ENCODE data around the gene DIP2B. TPM values are rescaled to one million over a fixed set of nuclear protein-coding genes. Genes with fewer than 3 reads are reported as not detected.
"Not testable (repeated sequence)": the region's sequence is repeated elsewhere in the genome, so short reads cannot be mapped to it uniquely, and the experiment has no call there.

DIP2B gene
- total RNA-seq, 2 experiments from 2014 or later = 29.5 to 30.0 TPM

- H3K9me3 ChIP-seq (ENCODE audit: control insufficient read depth in 1 of 2, insufficient read depth in 1 of 2, low read length in 2 of 2) = no peaks in the 10 kb centered on the region
- Mint-ChIP-seq H3K27me3 (no peaks in the 10 kb centered on the region), H3K36me3 (ENCODE audit: low read depth) (peaks cover 90% of the 10 kb centered on the region), H3K4me3 (no peak overlapping the region), H3K4me1 (ENCODE audit: low read depth) (no peaks in the 10 kb centered on the region), H3K9me3 (no peaks in the 10 kb centered on the region), H3K27ac (no peak overlapping the region)
- H3K4me3 ChIP-seq (ENCODE audit: low read length) = no peak overlapping the region
- no peaks in the 10 kb centered on the region for H3K27me3 ChIP-seq (ENCODE audit: control insufficient read depth in 1 of 2, insufficient read depth in 2 of 2, low read length in 2 of 2)
- ChIA-PET POLR2A (interaction anchor here (0.7 kb wide), 1 partner anchor 40 kb away, joined by 3 read pairs; no protein-coding TSS in a partner anchor), CTCF (no interaction called here)
- ATAC-seq (ENCODE audit: poor library complexity) (no peak), DNase-seq (no peak)
- H3K36me3 ChIP-seq (ENCODE audit: insufficient read depth, low read length) = peaks cover 67% of the 10 kb centered on the region
- intact Hi-C loops (cut with DNase I, micrococcal nuclease) = no loop called here
- no peak overlapping the region for H3K27ac ChIP-seq (ENCODE audit: low read depth in 1 of 2, low read length in 2 of 2)
- H3K4me1 ChIP-seq (ENCODE audit: insufficient read depth, low read length) = no peaks in the 10 kb centered on the region
- TF ChIP-seq CTCF (IDR thresholded peaks at IDR 0.05) = no peak
Measured at GRCh38 chr12:50678650-50679365, 174.0 kb downstream of the DIP2B start.

GRCh38 chr12:50679612-50680011, 174.8 kb downstream of the DIP2B start:
- Histone ChIP-seq H3K9me3 (ENCODE audit: control insufficient read depth in 1 of 2, insufficient read depth in 1 of 2, low read length in 2 of 2) (no peaks in the 10 kb centered on the region), H3K27me3 (ENCODE audit: control insufficient read depth in 1 of 2, insufficient read depth in 2 of 2, low read length in 2 of 2) (no peaks in the 10 kb centered on the region), H3K36me3 (ENCODE audit: insufficient read depth, low read length) (peaks cover 64% of the 10 kb centered on the region), H3K27ac (ENCODE audit: low read depth in 1 of 2, low read length in 2 of 2) (no peak overlapping the region), H3K4me3 (ENCODE audit: low read length) (no peak overlapping the region), H3K4me1 (ENCODE audit: insufficient read depth, low read length) (no peaks in the 10 kb centered on the region)
- no peak for ATAC-seq (ENCODE audit: poor library complexity)
- ChIA-PET POLR2A (no interaction called here), CTCF (interaction anchor here (0.7 kb wide), 1 partner anchor 175 kb away, joined by 3 read pairs; the partner anchor contains the start of gene DIP2B)
- peaks cover 89% of the 10 kb centered on the region for H3K36me3 Mint-ChIP-seq (ENCODE audit: low read depth)
- no peak for DNase-seq
- no peaks in the 10 kb centered on the region for H3K9me3 Mint-ChIP-seq
- no peaks in the 10 kb centered on the region for H3K27me3 Mint-ChIP-seq
- no peak for TF ChIP-seq CTCF (IDR thresholded peaks at IDR 0.05)
- H3K27ac Mint-ChIP-seq = no peak overlapping the region
- intact Hi-C loops (cut with DNase I, micrococcal nuclease) = no loop called here
- no peaks in the 10 kb centered on the region for H3K4me1 Mint-ChIP-seq (ENCODE audit: low read depth)
- no peak overlapping the region for H3K4me3 Mint-ChIP-seq

GRCh38 chr12:50681064-50681463, 176.3 kb downstream of the DIP2B start:
- H3K4me3 Mint-ChIP-seq; H3K4me3 ChIP-seq (ENCODE audit: low read length); POLR2A ChIA-PET; H3K27ac Mint-ChIP-seq; H3K27ac ChIP-seq (ENCODE audit: low read depth in 1 of 2, low read length in 2 of 2); H3K27me3 Mint-ChIP-seq; H3K4me1 ChIP-seq (ENCODE audit: insufficient read depth, low read length); ATAC-seq (ENCODE audit: poor library complexity); H3K4me1 Mint-ChIP-seq (ENCODE audit: low read depth); H3K9me3 ChIP-seq (ENCODE audit: control insufficient read depth in 1 of 2, insufficient read depth in 1 of 2, low read length in 2 of 2); CTCF ChIA-PET; H3K27me3 ChIP-seq (ENCODE audit: control insufficient read depth in 1 of 2, insufficient read depth in 2 of 2, low read length in 2 of 2); DNase-seq; intact Hi-C loops (cut with DNase I, micrococcal nuclease); H3K9me3 Mint-ChIP-seq: not testable (repeated sequence)
- H3K36me3 Mint-ChIP-seq (ENCODE audit: low read depth) = peaks cover 88% of the 10 kb centered on the region
- peaks cover 56% of the 10 kb centered on the region for H3K36me3 ChIP-seq (ENCODE audit: insufficient read depth, low read length)

- no peak for DNase-seq
- H3K4me3 ChIP-seq (ENCODE audit: low read length) = no peak overlapping the region
- intact Hi-C loops (cut with DNase I, micrococcal nuclease) = no loop called here
- ATAC-seq (ENCODE audit: poor library complexity) = no peak
- Mint-ChIP-seq H3K36me3 (ENCODE audit: low read depth) (peaks cover 84% of the 10 kb centered on the region), H3K4me3 (no peak overlapping the region), H3K27me3 (no peaks in the 10 kb centered on the region), H3K9me3 (no peaks in the 10 kb centered on the region), H3K4me1 (ENCODE audit: low read depth) (no peaks in the 10 kb centered on the region), H3K27ac (no peak overlapping the region)
- H3K27ac ChIP-seq (ENCODE audit: low read depth in 1 of 2, low read length in 2 of 2) = no peak overlapping the region
- no peaks in the 10 kb centered on the region for H3K27me3 ChIP-seq (ENCODE audit: control insufficient read depth in 1 of 2, insufficient read depth in 2 of 2, low read length in 2 of 2)
- POLR2A ChIA-PET = no interaction called here
- CTCF ChIA-PET = no interaction called here
- no peaks in the 10 kb centered on the region for H3K9me3 ChIP-seq (ENCODE audit: control insufficient read depth in 1 of 2, insufficient read depth in 1 of 2, low read length in 2 of 2)
- H3K4me1 ChIP-seq (ENCODE audit: insufficient read depth, low read length) = no peaks in the 10 kb centered on the region
- H3K36me3 ChIP-seq (ENCODE audit: insufficient read depth, low read length) = peaks cover 54% of the 10 kb centered on the region
- no peak for TF ChIP-seq CTCF (IDR thresholded peaks at IDR 0.05)
Measured at GRCh38 chr12:50685641-50686040, 180.9 kb downstream of the DIP2B start.

All from CD4-positive, alpha-beta T cell (primary cell).